IMR-90 (cell line): ENCODE results near the gene COL1A1. TPM values are rescaled to one million over a fixed set of nuclear protein-coding genes. Genes with fewer than 3 reads are reported as not detected.
A peak's percentile ranks its signal among the peaks of the same experiment; 100 is the strongest.

Experiments
- ATAC-seq: fragments of 200-7000 bp; cut with Tn5 transposase; 2 replicates; pipeline ENCODE4 v1.9.1; 2020; ENCODE audit warnings: low read depth, mild to moderate bottlenecking, moderate library complexity
- BruUV-seq: library from RNA; stranded (reverse); fragments of 400-500 nt; replicated peaks from 2 replicates; lab custom pipeline; 2021; lab: Mats Ljungman, UMichigan
- CTCF ChIA-PET: fragments of 300-600 bp; formaldehyde crosslinking; extraction: SDS; loops from one replicate; lab custom pipeline; 2021; ENCODE audit warnings: antibody characterized with exemption; lab: Yijun Ruan, JAX
- POLR2A ChIA-PET: fragments of 300-600 bp; sonication (Branson Sonifier 250); formaldehyde crosslinking; loops from one replicate; lab custom pipeline; 2022; ENCODE audit warnings: antibody characterized with exemption; ENCODE audit not compliant: unreplicated experiment; lab: Charles Lee
- DNase-seq: peaks from one replicate; pipeline ENCODE4 v3.0.0; 2013
- H2AFZ ChIP-seq: replicated peaks from 2 replicates; pipeline ENCODE3; 2013; ENCODE audit warnings: low read length, mild to moderate bottlenecking; ENCODE audit not compliant: poor library complexity
- H2AK5ac ChIP-seq: 2 replicates; pipeline ENCODE4 v1.6.1; 2013; ENCODE audit warnings: low read depth, low read length, inconsistent platforms
- H2AK9ac ChIP-seq: replicated peaks from 2 replicates; pipeline ENCODE3; 2013; ENCODE audit warnings: mild to moderate bottlenecking, low read depth, low read length, moderate library complexity; ENCODE audit not compliant: poor library complexity
- H2BK120ac ChIP-seq: 2 replicates; pipeline ENCODE4 v1.6.1; 2013; ENCODE audit warnings: low read depth, low read length, inconsistent platforms
- H2BK15ac ChIP-seq: 3 replicates; pipeline ENCODE4 v1.6.1; 2013; ENCODE audit warnings: low read depth, low read length, inconsistent platforms
- H2BK20ac ChIP-seq: 2 replicates; pipeline ENCODE4 v1.6.1; 2013; ENCODE audit warnings: low read depth, mild to moderate bottlenecking, inconsistent platforms, low read length, moderate library complexity
- H2BK5ac ChIP-seq: 2 replicates; pipeline ENCODE4 v1.6.1; 2013; ENCODE audit warnings: mild to moderate bottlenecking, low read depth, low read length, inconsistent platforms; ENCODE audit not compliant: poor library complexity, severe bottlenecking
- H3K14ac ChIP-seq: replicated peaks from 2 replicates; pipeline ENCODE4 v1.6.1; 2013; ENCODE audit warnings: low read depth, low read length, inconsistent platforms
- H3K18ac ChIP-seq: 2 replicates; pipeline ENCODE4 v1.6.1; 2013; ENCODE audit warnings: low read depth, low read length, control low read depth
- H3K23ac ChIP-seq: 2 replicates; pipeline ENCODE4 v1.6.1; 2013; ENCODE audit warnings: low read depth, low read length, inconsistent platforms
- H3K27ac ChIP-seq: 2 replicates; pipeline ENCODE4 v1.5.1; 2013; ENCODE audit warnings: mild to moderate bottlenecking, control low read depth, low read length; ENCODE audit not compliant: insufficient read depth
- H3K27me3 ChIP-seq: 2 replicates; pipeline ENCODE4 v1.6.1; 2013; ENCODE audit warnings: low read length; ENCODE audit not compliant: control insufficient read depth, insufficient read depth
- H3K36me3 ChIP-seq: 2 replicates; pipeline ENCODE4 v1.6.1; 2013; ENCODE audit warnings: low read length, mixed read lengths; ENCODE audit not compliant: control insufficient read depth, insufficient read depth
- H3K4ac ChIP-seq: 2 replicates; pipeline ENCODE4 v1.6.1; 2013; ENCODE audit warnings: low read depth, low read length, inconsistent platforms
- H3K4me1 ChIP-seq: 2 replicates; pipeline ENCODE4 v1.6.1; 2013; ENCODE audit warnings: low read length, mixed read lengths; ENCODE audit not compliant: control insufficient read depth, insufficient read depth
- H3K4me2 ChIP-seq: 2 replicates; pipeline ENCODE4 v1.6.1; 2013; ENCODE audit warnings: low read depth, mild to moderate bottlenecking, control low read depth, low read length, moderate library complexity
- H3K4me3 ChIP-seq: 2 replicates; pipeline ENCODE4 v1.5.1; 2013; ENCODE audit warnings: low read depth, mild to moderate bottlenecking, control low read depth, low read length, moderate library complexity; ENCODE audit not compliant: insufficient read depth
- H3K56ac ChIP-seq: 2 replicates; pipeline ENCODE4 v1.6.1; 2013; ENCODE audit warnings: low read length, inconsistent platforms; ENCODE audit not compliant: insufficient read depth; ENCODE audit errors: extremely low read depth
- H3K79me1 ChIP-seq, 2 experiments: 2 replicates each; pipeline ENCODE4 v1.6.1; 2013; ENCODE audit warnings: low read length in 2 of 2, inconsistent platforms in 1 of 2, low read depth in 1 of 2
- H3K9ac ChIP-seq: 2 replicates; pipeline ENCODE4 v1.6.1; 2013; ENCODE audit warnings: low read depth, low read length, control low read depth
- H3K9me1 ChIP-seq: 2 replicates; pipeline ENCODE4 v1.6.1; 2013; ENCODE audit warnings: low read length, inconsistent platforms; ENCODE audit not compliant: insufficient read depth
- H3K9me3 ChIP-seq: 2 replicates; pipeline ENCODE4 v1.6.1; 2013; ENCODE audit warnings: low read length; ENCODE audit not compliant: control insufficient read depth, insufficient read depth
- H4K20me1 ChIP-seq: 2 replicates; pipeline ENCODE4 v1.6.1; 2013; ENCODE audit warnings: low read length, inconsistent platforms; ENCODE audit not compliant: insufficient read depth
- H4K5ac ChIP-seq: 2 replicates; pipeline ENCODE4 v1.6.1; 2013; ENCODE audit warnings: mild to moderate bottlenecking, low read depth, low read length, control low read depth
- H4K8ac ChIP-seq, 2 experiments: 2 replicates each; pipeline ENCODE4 v1.6.1; 2013; ENCODE audit warnings: low read depth in 2 of 2, low read length in 2 of 2, control low read depth in 1 of 2, inconsistent platforms in 1 of 2
- H4K91ac ChIP-seq: 2 replicates; pipeline ENCODE4 v1.6.1; 2013; ENCODE audit warnings: low read depth, low read length, inconsistent platforms; ENCODE audit not compliant: insufficient read depth
- BHLHE40 ChIP-seq: fragments of 150-350 bp; IDR thresholded peaks from 2 replicates; pipeline ENCODE4 v1.6.1; 2016; ENCODE audit warnings: mild to moderate bottlenecking, low read depth, low read length
- CEBPB ChIP-seq: IDR thresholded peaks from 2 replicates; pipeline ENCODE4 v1.6.1; 2012; ENCODE audit warnings: low read depth, low read length, improper control_type of control experiment
- SMC3 ChIP-seq: fragments of 150-350 bp; IDR thresholded peaks from 2 replicates; pipeline ENCODE4 v1.6.1; 2016; ENCODE audit warnings: low read depth, mild to moderate bottlenecking, antibody characterized with exemption, low read length, moderate library complexity
- USF2 ChIP-seq: fragments of 150-350 bp; IDR thresholded peaks from 2 replicates; pipeline ENCODE4 v1.6.1; 2017; ENCODE audit warnings: mild to moderate bottlenecking, antibody characterized with exemption, low read length, low read depth
- WGBS, 2 experiments: methylation state at CpG; one replicate each; pipeline versions ENCODE4 v1.1.5 to v1.1.7; 2013; ENCODE audit warnings: missing lambda C conversion rate in 2 of 2; ENCODE audit not compliant: insufficient read length in 1 of 2; ENCODE audit errors: extremely low coverage in 2 of 2; 5-methylcytosine and 5-hydroxymethylcytosine counted together
- dilution Hi-C: fragments of 300-500 bp; cut with HindIII; formaldehyde crosslinking; loops from one replicate; pipeline ENCODE4 v1.14.3; 2018; ENCODE audit warnings: low sequenced_read_pairs; ENCODE audit not compliant: unreplicated experiment
- in situ Hi-C: fragments of 300-500 bp; cut with MboI; formaldehyde crosslinking; loops from 3 replicates; pipeline ENCODE4 v1.14.3; 2019; ENCODE audit warnings: low sequenced_read_pairs, inconsistent platforms, mixed read lengths
- intact Hi-C: fragments of 100-400 bp; cut with micrococcal nuclease; formaldehyde crosslinking; loops from 2 replicates; pipeline ENCODE4 v1.10.0; 2022
- polyA plus RNA-seq, 3 experiments: library from polyadenylated mRNA; depleted of rRNA; stranded (reverse); fragments of >200 nt; gene quantifications; 2 replicates each; pipeline ENCODE4 v1.2.3, GENCODE V29; 2012; ENCODE audit warnings: low replicate concordance in 1 of 3
- total RNA-seq: library from RNA; depleted of rRNA; stranded (reverse); fragments of >200 nt; gene quantifications from 2 replicates; pipeline ENCODE4 v1.2.3, GENCODE V29; 2012

COL1A1 gene
- total and polyA plus RNA-seq, 2 of the 4 experiments (the other 2 are of a cell fraction), result 2,180 to 4,350 TPM

GRCh38 chr17:50218771-50219315 is 17.4 kb upstream of the COL1A1 start (continued):
- TF ChIP-seq SMC3 (no peak), BHLHE40 (peak; percentile 60)

GRCh38 chr17:50218071-50218759 is 16.8 kb upstream of the COL1A1 start:
- peaks cover 22 to 70% of the 10 kb centered on the region in 2 experiments for H3K79me1 ChIP-seq

More at GRCh38 chr17:50218071-50218759, 16.8 kb upstream of the COL1A1 start:
- dilution Hi-C loops, result no loop called here
- Histone ChIP-seq H2AK5ac (no peak overlapping the region), H4K5ac (no peak overlapping the region; the same call in 1 of the 2 replicates), H3K27ac (peak overlapping the region; percentile 65; the same call in 1 of the 2 replicates), H3K56ac (peak overlapping the region; percentile 78), H3K9me1 (peaks cover 31% of the 10 kb centered on the region), H3K9me3 (no peaks in the 10 kb centered on the region), H2AFZ (no peak overlapping the region), H3K14ac (peak overlapping the region; percentile 76; the same call in 1 of the 2 replicates), H3K4ac (peak overlapping the region; percentile 81; the same call in 1 of the 2 replicates), H3K4me2 (peak overlapping the region; percentile 50; the same call in 1 of the 2 replicates), H3K4me3 (no peak overlapping the region), H2BK15ac (0 out of 3 replicates have a peak overlapping the region, but pooled peaks have one; percentile 17), H4K20me1 (peaks cover 4% of the 10 kb centered on the region; the same call in 1 of the 2 replicates), H3K23ac (peak overlapping the region; percentile 74; the same call in 1 of the 2 replicates), H3K9ac (peak overlapping the region; percentile 5; the same call in 1 of the 2 replicates), H2AK9ac (no peak overlapping the region), H3K4me1 (peaks cover 48% of the 10 kb centered on the region), H3K18ac (peak overlapping the region; percentile 56; the same call in 1 of the 2 replicates), H4K8ac (peak overlapping the region; percentile 12 to 22; a peak in 2 of 4 replicates), H3K36me3 (no peaks in the 10 kb centered on the region), H2BK120ac (peak overlapping the region; percentile 86), H4K91ac (peak overlapping the region; percentile 49), H2BK20ac (peak overlapping the region; percentile 89), H3K27me3 (no peaks in the 10 kb centered on the region), H2BK5ac (peak overlapping the region; percentile 95)
- WGBS, 2 experiments, result no CpG with 5 or more reads among the region's 3 CpGs
- in situ Hi-C loops, result no loop called here
- DNase-seq, result peak; percentile 65
- no TSS peak for BruUV-seq
- ChIA-PET POLR2A (interaction anchor here (1.0 to 3.2 kb wide), 2 partner anchors 17 to 18 kb away, joined by 4 to 35 read pairs; partner anchors contain the start of gene COL1A1), CTCF (interaction anchor here (0.6 to 2.2 kb wide), 4 partner anchors 9 to 262 kb away, joined by 3 to 10 read pairs (median 3); no protein-coding TSS in a partner anchor)
- TF ChIP-seq CEBPB, result no peak
- peak; percentile 54; the same call in 1 of the 2 replicates for TF ChIP-seq USF2
- ATAC-seq, result no peak
- intact Hi-C loops, result loop anchor here (1.0 kb wide), 2 partner anchors 8 to 18 kb away; no protein-coding TSS in a partner anchor
